ENCODE results near the gene ARHGAP10. TPM values are rescaled to one million over a fixed set of nuclear protein-coding genes. Genes with fewer than 3 reads are reported as not detected.

The ARHGAP10 gene
- total and polyA plus RNA-seq, 2 donors from 2014 or later: 13.4 to 20.3 TPM

DNA sequence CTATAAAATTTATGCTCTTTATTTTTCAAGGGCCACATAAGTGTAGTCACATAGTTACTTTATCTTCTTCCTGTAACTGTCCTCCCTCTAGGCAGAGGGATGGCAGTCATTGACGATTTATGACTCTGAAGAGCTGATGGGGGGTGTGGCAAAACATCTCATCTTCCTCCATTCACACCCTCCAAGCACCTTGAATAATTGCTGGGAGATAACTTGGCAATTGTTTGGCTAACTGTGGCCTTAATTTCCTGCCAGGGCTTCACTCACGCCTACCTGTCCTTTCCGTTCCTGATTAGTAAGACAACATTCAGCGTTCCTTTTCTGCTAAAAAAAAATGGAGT lies 329.2 kb downstream of the ARHGAP10 start:
- FAIRE-seq: no peak
- Histone ChIP-seq H3K4me3 (ENCODE audit: low read length in 3 of 3) (no peak overlapping the region), H3K27me3 (ENCODE audit: control insufficient read depth, insufficient read depth, low read length) (no peaks in the 10 kb centered on the region), H3K4me1 (ENCODE audit: control insufficient read depth in 2 of 3, insufficient read depth in 2 of 3, low read depth in 1 of 3, low read length in 3 of 3) (peaks cover 5 to 23% (median 10%) of the 10 kb centered on the region in 3 donors), H3K36me3 (ENCODE audit: control insufficient read depth in 2 of 3, insufficient read depth in 3 of 3, low read length in 3 of 3) (peaks cover 0 to 7% (median 2%) of the 10 kb centered on the region in 3 donors), H3K9me3 (ENCODE audit: control insufficient read depth in 2 of 3, insufficient read depth in 1 of 3, low read length in 3 of 3) (no peaks in the 10 kb centered on the region), H3K27ac (ENCODE audit: low read depth in 2 of 2, low read length in 2 of 2) (no peak overlapping the region), H3K9ac (ENCODE audit: low read length in 3 of 3) (no peak overlapping the region)
- TF ChIP-seq CTCF (IDR thresholded peaks at IDR 0.05; ENCODE audit: borderline replicate concordance, extremely low read depth, insufficient read depth): no peak
- DNase-seq: peak in 3 of 5 donors; percentile 39 to 74 (median 72)
- intact Hi-C loops (cut with DNase I): no loop called here

DNA sequence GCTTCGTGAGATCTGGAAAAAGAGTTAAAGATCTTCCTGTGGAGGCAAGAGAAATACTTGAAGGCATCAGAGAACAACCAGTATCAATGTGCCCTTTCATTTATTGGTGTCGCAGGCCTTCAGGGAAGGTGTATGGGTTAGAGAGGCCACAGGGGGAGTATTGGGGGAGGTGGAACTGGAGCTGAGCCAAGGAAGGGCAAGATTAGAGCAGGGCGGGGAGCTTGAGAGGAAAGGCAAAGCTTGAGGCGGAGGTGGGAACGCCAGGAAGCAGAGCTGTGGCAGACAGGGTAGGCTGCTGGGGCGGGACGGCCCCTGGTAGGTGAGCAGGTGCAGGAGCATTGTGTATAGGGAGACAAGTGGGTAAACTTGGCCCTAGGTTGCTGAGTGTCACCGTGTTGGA lies 329.9 kb downstream of the ARHGAP10 start:
- FAIRE-seq: no peak
- peaks cover 5 to 23% (median 10%) of the 10 kb centered on the region in 3 donors for H3K4me1 ChIP-seq (ENCODE audit: control insufficient read depth in 2 of 3, insufficient read depth in 2 of 3, low read depth in 1 of 3, low read length in 3 of 3)
- no peak for TF ChIP-seq CTCF (IDR thresholded peaks at IDR 0.05; ENCODE audit: borderline replicate concordance, extremely low read depth, insufficient read depth)
- no peaks in the 10 kb centered on the region for H3K27me3 ChIP-seq (ENCODE audit: control insufficient read depth, insufficient read depth, low read length)
- H3K27ac ChIP-seq (ENCODE audit: low read depth in 2 of 2, low read length in 2 of 2): peak overlapping the region in 1 of 2 donors; percentile 34
- intact Hi-C loops (cut with DNase I): no loop called here
- no peak overlapping the region for H3K9ac ChIP-seq (ENCODE audit: low read length in 3 of 3)
- DNase-seq: peak in 3 of 5 donors; percentile 44 to 67 (median 51)
- H3K9me3 ChIP-seq (ENCODE audit: control insufficient read depth in 2 of 3, insufficient read depth in 1 of 3, low read length in 3 of 3): no peaks in the 10 kb centered on the region
- H3K4me3 ChIP-seq (ENCODE audit: low read length in 3 of 3): no peak overlapping the region
- peaks cover 0 to 11% (median 2%) of the 10 kb centered on the region in 3 donors for H3K36me3 ChIP-seq (ENCODE audit: control insufficient read depth in 2 of 3, insufficient read depth in 3 of 3, low read length in 3 of 3)

DNA sequence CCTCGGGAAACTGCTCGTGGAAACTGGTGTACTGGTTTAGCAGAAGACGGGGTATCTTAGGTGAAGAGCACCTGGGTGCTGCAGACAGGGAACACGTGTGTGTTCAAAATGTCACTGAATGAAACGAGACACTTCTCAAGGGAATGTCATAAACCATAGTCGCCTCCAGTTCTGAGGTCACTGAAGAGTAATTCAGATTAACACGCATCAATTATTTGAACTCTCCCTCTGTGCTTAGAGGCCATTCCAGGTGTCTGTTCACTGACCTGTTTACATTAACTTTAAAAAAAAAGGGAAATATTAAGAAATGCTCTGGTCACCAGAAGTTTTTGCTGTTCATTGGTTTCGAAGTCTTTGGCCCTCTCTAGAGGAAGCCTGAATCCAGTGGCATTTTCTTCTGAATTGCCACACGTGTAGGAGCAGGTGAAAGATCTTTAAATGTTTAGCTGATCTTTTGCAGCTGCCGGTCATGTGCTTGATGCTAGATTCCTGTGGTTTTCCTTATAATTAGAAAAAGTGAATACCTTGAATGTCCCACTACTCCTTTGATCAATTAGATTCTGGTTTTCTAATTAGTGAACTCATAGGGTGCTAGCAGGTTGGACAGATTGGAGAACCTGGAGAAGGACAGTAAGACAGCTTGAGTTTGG lies 330.5 kb downstream of the ARHGAP10 start:
- H3K36me3 ChIP-seq (ENCODE audit: control insufficient read depth in 2 of 3, insufficient read depth in 3 of 3, low read length in 3 of 3): peaks cover 0 to 11% (median 2%) of the 10 kb centered on the region in 3 donors
- H3K9ac ChIP-seq (ENCODE audit: low read length in 3 of 3): no peak overlapping the region
- H3K4me3 ChIP-seq (ENCODE audit: low read length in 3 of 3): no peak overlapping the region
- peaks cover 5 to 26% (median 13%) of the 10 kb centered on the region in 3 donors for H3K4me1 ChIP-seq (ENCODE audit: control insufficient read depth in 2 of 3, insufficient read depth in 2 of 3, low read depth in 1 of 3, low read length in 3 of 3)
- no peaks in the 10 kb centered on the region for H3K9me3 ChIP-seq (ENCODE audit: control insufficient read depth in 2 of 3, insufficient read depth in 1 of 3, low read length in 3 of 3)
- H3K27ac ChIP-seq (ENCODE audit: low read depth in 2 of 2, low read length in 2 of 2): no peak overlapping the region
- no peaks in the 10 kb centered on the region for H3K27me3 ChIP-seq (ENCODE audit: control insufficient read depth, insufficient read depth, low read length)
- DNase-seq (peak in 2 of 5 donors; percentile 46 to 54), FAIRE-seq (no peak)
- intact Hi-C loops (cut with DNase I): no loop called here
- TF ChIP-seq CTCF (IDR thresholded peaks at IDR 0.05; ENCODE audit: borderline replicate concordance, extremely low read depth, insufficient read depth): no peak

All from kidney (tissue), 14 donors.